BLaER1 treated with 17β-estradiol and CSF1 and Interleukin-3, amounts not matched to agents 10 nM and 100 nM (cell line): ENCODE results near the gene PRF1.
"Not testable (repeated sequence)": the region's sequence is repeated elsewhere in the genome, so short reads cannot be mapped to it uniquely, and the experiment has no call there.

Experiments used
- H3K27ac ChIP-seq, 11 experiments: shearing (Covaris generic); formaldehyde crosslinking; 2 replicates each; pipeline ENCODE4 v1.8.1; 2022
- H3K27me3 ChIP-seq, 11 experiments: shearing (Covaris generic); formaldehyde crosslinking; 2 replicates each; pipeline ENCODE4 v1.8.1; 2022
- H3K36me3 ChIP-seq, 11 experiments: shearing (Covaris generic); formaldehyde crosslinking; 2 replicates each; pipeline ENCODE4 v1.8.1; 2022
- H3K4me1 ChIP-seq, 10 experiments: shearing (Covaris generic); formaldehyde crosslinking; 2 replicates each; pipeline ENCODE4 v1.8.1; 2022
- H3K4me2 ChIP-seq, 11 experiments: shearing (Covaris generic); formaldehyde crosslinking; 2 replicates each; pipeline ENCODE4 v1.8.1; 2022
- H3K4me3 ChIP-seq, 10 experiments: shearing (Covaris generic); formaldehyde crosslinking; 2 replicates each; pipeline ENCODE4 v1.8.1; 2022
- H3K9ac ChIP-seq, 11 experiments: shearing (Covaris generic); formaldehyde crosslinking; 2 replicates each; pipeline ENCODE4 v1.8.1; 2022
- H3K9me3 ChIP-seq, 11 experiments: shearing (Covaris generic); formaldehyde crosslinking; replicated peaks in 1 of 11; 2 replicates each; pipeline ENCODE4 v1.8.1; 2022
- H4K20me1 ChIP-seq, 11 experiments: shearing (Covaris generic); formaldehyde crosslinking; 2 replicates each; pipeline ENCODE4 v1.8.1; 2022
- Cebpa-rat ChIP-seq, 11 experiments: shearing (Covaris generic); IDR thresholded peaks; 2 replicates each; pipeline ENCODE4 v1.8.1; 2022

The PRF1 gene

DNA sequence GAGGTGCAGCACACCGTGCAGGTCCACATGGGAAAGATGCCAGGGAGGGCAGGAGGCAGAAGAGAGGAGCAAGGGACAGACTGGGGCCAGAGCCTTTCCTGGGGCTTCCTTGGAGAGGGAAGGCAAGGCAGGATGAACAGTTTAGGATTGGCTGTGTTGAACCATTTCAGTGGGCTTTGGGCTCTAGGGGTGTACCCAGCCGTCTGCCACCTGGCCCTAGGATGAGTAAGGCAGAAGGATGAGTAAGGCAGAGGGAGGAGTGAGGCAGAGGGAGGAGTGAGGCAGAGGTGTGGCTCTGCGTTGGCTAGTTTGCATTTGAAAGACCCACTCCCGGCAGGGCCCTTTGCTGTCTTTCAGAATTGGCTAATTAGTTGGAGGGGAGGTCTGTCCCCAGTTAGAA lies 31.5 kb upstream of the PRF1 start:
- no peak for TF ChIP-seq Cebpa-rat (IDR thresholded peaks at IDR 0.05)
- no peak overlapping the region for H3K4me2 ChIP-seq
- H3K36me3 ChIP-seq = no peaks in the 10 kb centered on the region
- no peaks in the 10 kb centered on the region for H3K4me1 ChIP-seq
- H3K9ac ChIP-seq = no peak overlapping the region
- no peaks in the 10 kb centered on the region for H3K27me3 ChIP-seq
- no peaks in the 10 kb centered on the region for H4K20me1 ChIP-seq
- H3K4me3 ChIP-seq = no peak overlapping the region
- no peak overlapping the region for H3K27ac ChIP-seq
- peaks cover 17 to 20% (median 18%) of the 10 kb centered on the region in 11 experiments for H3K9me3 ChIP-seq

DNA sequence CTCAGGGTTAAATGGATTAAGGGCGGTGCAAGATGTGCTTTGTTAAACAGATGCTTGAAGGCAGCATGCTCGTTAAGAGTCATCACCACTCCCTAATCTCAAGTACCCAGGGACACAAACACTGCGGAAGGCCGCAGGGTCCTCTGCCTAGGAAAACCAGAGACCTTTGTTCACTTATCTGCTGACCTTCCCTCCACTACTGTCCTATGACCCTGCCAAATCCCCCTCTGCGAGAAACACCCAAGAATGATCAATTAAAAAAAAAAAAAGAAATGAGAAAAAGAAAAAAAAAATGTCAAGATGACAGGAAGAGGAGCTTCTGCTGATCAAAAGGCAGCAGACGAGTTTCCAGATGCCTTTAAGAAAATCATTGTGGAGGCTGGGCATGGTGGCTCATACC lies 29.2 kb upstream of the PRF1 start:
- not testable (repeated sequence) for H3K4me3 ChIP-seq, H3K27ac ChIP-seq, H3K4me2 ChIP-seq, H3K27me3 ChIP-seq, H3K9ac ChIP-seq, H3K4me1 ChIP-seq, H4K20me1 ChIP-seq, H3K36me3 ChIP-seq
- peaks cover 29 to 41% (median 35%) of the 10 kb centered on the region in 11 experiments for H3K9me3 ChIP-seq

DNA sequence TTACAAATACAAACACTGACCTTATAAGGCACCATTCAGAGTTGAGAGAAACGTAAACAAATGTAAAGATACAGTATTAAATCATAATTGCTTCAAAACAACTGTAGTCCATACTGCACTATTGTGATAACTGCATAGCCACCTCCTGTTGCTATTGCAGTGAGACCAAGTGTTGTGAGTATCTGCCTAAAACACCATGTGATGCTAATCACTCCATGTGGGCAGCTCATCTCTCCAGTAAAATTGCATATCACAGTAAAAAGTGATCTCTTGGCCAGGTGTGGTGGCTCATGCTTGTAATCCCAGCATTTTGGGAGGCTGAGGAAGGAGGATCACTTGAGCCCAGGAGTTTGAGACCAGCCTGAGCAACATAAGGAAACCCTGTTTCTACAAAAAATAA lies 26.8 kb upstream of the PRF1 start:
- Histone ChIP-seq H3K9me3 (peaks cover 29 to 41% (median 35%) of the 10 kb centered on the region in 11 experiments), H3K4me1 (no peaks in the 10 kb centered on the region), H3K4me3 (no peak overlapping the region), H3K27ac (no peak overlapping the region), H3K27me3 (no peaks in the 10 kb centered on the region), H4K20me1 (no peaks in the 10 kb centered on the region), H3K9ac (no peak overlapping the region), H3K4me2 (no peak overlapping the region), H3K36me3 (no peaks in the 10 kb centered on the region)
- TF ChIP-seq Cebpa-rat (IDR thresholded peaks at IDR 0.05) = no peak

DNA sequence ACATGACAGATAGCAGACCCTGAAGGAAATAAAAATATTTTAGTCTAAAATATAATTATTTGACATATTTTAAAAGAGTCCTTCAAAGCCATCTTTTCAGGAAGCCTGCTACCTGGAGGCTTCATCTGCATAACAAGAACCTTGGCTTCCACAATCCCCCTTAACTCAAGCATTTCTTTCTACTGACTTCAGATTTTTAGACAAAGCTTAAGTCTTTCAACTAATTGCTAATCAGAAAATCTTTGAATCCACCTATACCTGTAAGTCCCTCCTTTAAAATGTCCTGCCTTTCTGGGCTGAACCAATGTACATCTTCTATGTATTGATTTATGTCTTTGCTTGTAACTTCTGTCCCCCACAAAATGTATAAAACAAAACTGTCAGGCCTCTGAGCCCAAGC lies 23.5 kb upstream of the PRF1 start:
- no peak overlapping the region for H3K4me3 ChIP-seq
- H3K36me3 ChIP-seq = no peaks in the 10 kb centered on the region
- H3K27me3 ChIP-seq = 0 out of 22 replicates have a peak, but pooled peaks cover 0 to 4% (median 0%) of the 10 kb centered on the region in 11 experiments
- no peak overlapping the region for H3K27ac ChIP-seq
- H3K4me2 ChIP-seq = no peak overlapping the region
- TF ChIP-seq Cebpa-rat (IDR thresholded peaks at IDR 0.05) = no peak
- H3K9me3 ChIP-seq = peaks cover 42 to 60% (median 52%) of the 10 kb centered on the region in 11 experiments
- no peaks in the 10 kb centered on the region for H4K20me1 ChIP-seq
- no peak overlapping the region for H3K9ac ChIP-seq
- peaks cover 0 to 11% (median 0%) of the 10 kb centered on the region in 10 experiments; a peak in 2 of 20 replicates for H3K4me1 ChIP-seq

DNA sequence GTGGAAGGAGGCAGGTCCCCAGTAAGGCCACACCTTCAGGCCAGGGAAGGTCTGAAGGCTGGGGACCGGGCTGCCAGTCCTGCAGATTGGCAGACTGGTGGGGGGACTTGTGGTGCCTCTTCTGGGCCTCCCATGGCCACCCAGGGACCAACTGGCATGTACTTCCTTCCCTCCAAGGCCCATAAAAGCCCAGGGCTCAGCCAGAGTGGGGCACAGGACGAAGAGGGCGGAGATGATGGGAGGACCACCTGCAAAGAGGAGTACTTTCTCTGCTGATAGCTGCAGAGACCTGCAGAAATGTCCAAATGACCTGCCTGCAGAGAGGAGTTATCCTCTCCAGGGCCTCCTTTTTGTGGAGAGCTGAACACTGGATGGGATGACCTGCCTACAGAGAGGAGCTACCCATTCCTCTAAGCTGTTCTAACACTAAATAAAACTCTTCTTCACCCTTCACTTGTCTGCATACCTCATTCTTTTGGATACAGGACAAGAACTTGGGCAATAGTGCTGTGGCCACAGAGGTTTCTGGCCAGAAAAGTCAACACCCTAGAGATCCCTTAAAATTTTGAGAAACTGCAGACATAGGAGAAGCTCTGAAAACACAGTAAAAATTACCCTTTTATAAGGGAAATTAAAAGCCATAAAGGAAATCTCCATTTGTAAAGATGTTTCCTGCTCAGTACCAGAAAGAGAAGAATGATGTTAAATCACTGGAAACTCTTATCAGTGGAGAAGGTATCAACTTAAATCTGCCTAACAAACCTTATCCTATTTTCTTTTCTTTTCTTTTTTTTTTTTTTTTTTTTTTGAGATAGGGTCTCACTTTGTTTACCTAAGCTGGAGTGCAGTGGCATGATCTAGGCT lies 20.7 kb upstream of the PRF1 start:
- no peaks in the 10 kb centered on the region for H4K20me1 ChIP-seq
- no peak for TF ChIP-seq Cebpa-rat (IDR thresholded peaks at IDR 0.05)
- H3K36me3 ChIP-seq = peaks cover 0 to 5% (median 0%) of the 10 kb centered on the region in 11 experiments; a peak in 2 of 22 replicates
- peaks cover 37 to 55% (median 42%) of the 10 kb centered on the region in 11 experiments for H3K9me3 ChIP-seq
- 0 out of 22 replicates have a peak, but pooled peaks cover 0 to 4% (median 0%) of the 10 kb centered on the region in 11 experiments for H3K27me3 ChIP-seq
- H3K4me3 ChIP-seq = peak overlapping the region in 2 of 10 experiments; percentile 7 to 11; a peak in 1 of 20 replicates
- H3K27ac ChIP-seq = no peak overlapping the region
- H3K9ac ChIP-seq = no peak overlapping the region
- H3K4me2 ChIP-seq = 0 out of 22 replicates have a peak overlapping the region, but pooled peaks of 3 of the 11 experiments have one; percentile 4 to 19 (median 7)
- peaks cover 0 to 11% (median 0%) of the 10 kb centered on the region in 10 experiments; a peak in 2 of 20 replicates for H3K4me1 ChIP-seq

DNA sequence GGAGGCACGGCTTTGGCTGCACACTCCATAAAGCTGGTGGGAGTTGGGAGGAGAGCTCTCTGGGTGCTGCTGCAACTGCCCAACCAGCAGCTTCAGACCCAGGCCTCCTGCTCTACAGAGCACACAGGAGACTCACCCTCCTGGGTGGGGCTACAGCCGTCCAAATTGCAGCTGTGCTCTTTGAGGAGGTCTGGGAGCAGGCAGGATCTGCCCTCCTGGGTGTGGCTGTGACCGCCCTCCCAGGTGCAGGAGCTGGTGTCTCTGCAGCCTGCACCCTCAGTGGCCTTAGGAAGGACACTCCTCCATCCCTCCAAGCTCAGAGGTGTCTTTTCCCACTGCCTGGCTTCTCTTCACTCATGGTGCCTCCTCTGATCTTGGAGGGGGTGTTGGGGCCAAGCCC lies 20.0 kb upstream of the PRF1 start:
- Histone ChIP-seq H3K27me3 (0 out of 22 replicates have a peak, but pooled peaks cover 0 to 4% (median 0%) of the 10 kb centered on the region in 11 experiments), H3K4me1 (peaks cover 0 to 11% (median 0%) of the 10 kb centered on the region in 10 experiments; a peak in 2 of 20 replicates), H4K20me1 (no peaks in the 10 kb centered on the region), H3K9me3 (peaks cover 30 to 49% (median 37%) of the 10 kb centered on the region in 11 experiments), H3K4me2 (0 out of 22 replicates have a peak overlapping the region, but pooled peaks of 1 of the 11 experiments have one; percentile 4), H3K36me3 (peaks cover 0 to 5% (median 0%) of the 10 kb centered on the region in 11 experiments; a peak in 2 of 22 replicates), H3K27ac (no peak overlapping the region), H3K4me3 (peak overlapping the region in 2 of 10 experiments; percentile 7 to 11; a peak in 1 of 20 replicates), H3K9ac (no peak overlapping the region)
- TF ChIP-seq Cebpa-rat (IDR thresholded peaks at IDR 0.05) = no peak

DNA sequence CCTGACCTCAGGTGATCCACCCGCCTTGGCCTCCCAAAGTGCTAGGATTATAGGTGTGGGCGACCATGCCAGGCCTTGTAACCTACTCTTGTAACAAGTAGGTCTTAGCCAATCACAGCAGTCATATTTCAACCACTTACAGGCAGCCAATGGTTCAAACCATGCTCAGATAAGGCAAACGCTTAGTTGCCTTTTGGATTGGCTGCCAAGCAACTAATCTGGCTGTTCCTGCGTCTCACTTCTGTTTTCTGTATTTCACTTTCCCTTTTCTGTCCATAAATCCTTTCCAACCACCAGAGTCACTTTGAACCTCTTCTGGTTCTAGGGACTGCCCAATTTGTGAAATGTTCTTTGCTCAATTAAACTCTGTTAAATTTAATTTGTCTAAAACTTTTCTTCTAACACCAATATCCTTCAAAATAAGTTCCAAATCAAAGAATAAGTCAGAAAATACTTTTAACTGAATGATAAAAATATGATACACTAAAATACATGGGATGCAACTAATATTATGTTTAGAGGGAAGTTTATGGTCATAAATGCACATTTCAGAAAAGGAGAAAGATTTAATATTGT lies 19.1 kb upstream of the PRF1 start:
- TF ChIP-seq Cebpa-rat (IDR thresholded peaks at IDR 0.05) = no peak
- Histone ChIP-seq H3K4me1 (peaks cover 0 to 11% (median 0%) of the 10 kb centered on the region in 10 experiments; a peak in 2 of 20 replicates), H4K20me1 (no peaks in the 10 kb centered on the region), H3K9me3 (peaks cover 23 to 41% (median 32%) of the 10 kb centered on the region in 11 experiments), H3K27me3 (0 out of 22 replicates have a peak, but pooled peaks cover 0 to 4% (median 0%) of the 10 kb centered on the region in 11 experiments), H3K9ac (no peak overlapping the region), H3K4me3 (no peak overlapping the region), H3K4me2 (no peak overlapping the region), H3K36me3 (peaks cover 0 to 5% (median 0%) of the 10 kb centered on the region in 11 experiments; a peak in 2 of 22 replicates), H3K27ac (no peak overlapping the region)

DNA sequence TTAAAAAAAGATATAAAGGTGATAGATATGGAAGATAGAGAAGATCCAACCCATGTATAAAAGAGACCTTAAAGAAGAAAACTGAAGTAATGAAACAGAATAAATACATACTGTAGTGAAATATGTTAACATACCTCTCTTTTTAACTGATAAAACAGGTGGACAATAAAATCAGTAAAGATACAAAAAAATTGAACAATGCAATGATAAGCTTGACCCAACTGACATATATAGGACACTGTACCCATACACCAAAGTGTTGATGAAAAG lies 17.4 kb upstream of the PRF1 start:
- Histone ChIP-seq H3K9me3 (peaks cover 23 to 41% (median 30%) of the 10 kb centered on the region in 11 experiments), H3K4me2 (no peak overlapping the region), H3K9ac (no peak overlapping the region), H3K27me3 (0 out of 22 replicates have a peak, but pooled peaks cover 0 to 4% (median 0%) of the 10 kb centered on the region in 11 experiments), H3K36me3 (peaks cover 0 to 5% (median 0%) of the 10 kb centered on the region in 11 experiments; a peak in 2 of 22 replicates), H3K4me3 (no peak overlapping the region), H4K20me1 (no peaks in the 10 kb centered on the region), H3K27ac (no peak overlapping the region), H3K4me1 (peaks cover 0 to 11% (median 6%) of the 10 kb centered on the region in 10 experiments; a peak in 8 of 20 replicates)
- no peak for TF ChIP-seq Cebpa-rat (IDR thresholded peaks at IDR 0.05)
